ENCODE measurements around the gene AGMO.

Gene AGMO

DNA sequence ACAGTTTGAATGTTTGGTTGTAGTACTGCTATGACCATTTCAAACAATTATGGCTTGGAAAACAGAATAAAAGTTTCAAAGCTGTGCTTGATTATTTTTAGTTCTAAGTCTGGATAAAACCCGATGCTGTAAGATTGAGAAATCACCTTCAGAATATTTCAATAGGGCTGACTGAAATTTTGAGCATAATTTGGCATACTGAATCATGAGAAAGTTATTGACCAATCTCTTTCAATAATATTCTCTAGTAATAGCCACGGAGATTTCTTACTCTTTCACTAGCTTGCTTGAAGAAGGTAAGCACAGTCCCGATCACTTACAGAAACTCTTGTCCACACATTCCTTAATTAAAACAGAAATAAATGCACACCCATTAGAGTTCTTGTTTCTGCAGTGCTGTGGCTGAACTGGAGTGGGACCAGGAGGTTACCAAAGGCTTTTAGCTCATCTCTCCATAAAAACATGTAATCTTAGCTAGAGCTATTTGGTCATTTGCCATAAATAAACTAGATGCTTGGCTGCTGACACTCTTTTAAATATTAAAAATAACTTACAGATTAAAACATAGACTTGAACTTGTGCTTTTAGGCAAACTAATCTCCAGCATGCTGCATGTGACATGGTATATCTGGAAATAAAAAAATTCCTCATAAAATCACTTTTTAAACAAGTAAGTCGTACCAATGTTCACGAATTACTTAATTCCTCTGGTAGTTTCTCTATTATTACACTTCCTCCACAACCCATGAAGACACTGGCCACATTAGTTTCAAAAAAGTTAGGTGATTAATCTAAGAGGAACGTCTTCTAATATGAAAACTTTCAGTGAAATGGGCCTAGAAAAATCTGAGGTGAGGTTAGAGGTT is 97.8 kb downstream of the AGMO start:
- Histone ChIP-seq H3K4me1 (ENCODE audit: low read depth, poor library complexity, severe bottlenecking) (no peaks in the 10 kb centered on the region), H4K20me1 (ENCODE audit: insufficient read depth) (no peaks in the 10 kb centered on the region), H3K4me2 (no peak overlapping the region), H3K9ac (no peak overlapping the region), H3K36me3 (ENCODE audit: insufficient read depth) (no peaks in the 10 kb centered on the region), H3K4me3 (IDR thresholded peaks at IDR 0.05; ENCODE audit: insufficient read depth, low read depth, low read length) (no peak overlapping the region), H3K27me3 (ENCODE audit: insufficient read depth, low read depth) (no peaks in the 10 kb centered on the region), H3K27ac (no peak overlapping the region), H2AFZ (ENCODE audit: low read depth) (no peak overlapping the region), H3K79me2 (ENCODE audit: insufficient read depth, low read depth) (no peaks in the 10 kb centered on the region)
- TF ChIP-seq, protein P1, sequence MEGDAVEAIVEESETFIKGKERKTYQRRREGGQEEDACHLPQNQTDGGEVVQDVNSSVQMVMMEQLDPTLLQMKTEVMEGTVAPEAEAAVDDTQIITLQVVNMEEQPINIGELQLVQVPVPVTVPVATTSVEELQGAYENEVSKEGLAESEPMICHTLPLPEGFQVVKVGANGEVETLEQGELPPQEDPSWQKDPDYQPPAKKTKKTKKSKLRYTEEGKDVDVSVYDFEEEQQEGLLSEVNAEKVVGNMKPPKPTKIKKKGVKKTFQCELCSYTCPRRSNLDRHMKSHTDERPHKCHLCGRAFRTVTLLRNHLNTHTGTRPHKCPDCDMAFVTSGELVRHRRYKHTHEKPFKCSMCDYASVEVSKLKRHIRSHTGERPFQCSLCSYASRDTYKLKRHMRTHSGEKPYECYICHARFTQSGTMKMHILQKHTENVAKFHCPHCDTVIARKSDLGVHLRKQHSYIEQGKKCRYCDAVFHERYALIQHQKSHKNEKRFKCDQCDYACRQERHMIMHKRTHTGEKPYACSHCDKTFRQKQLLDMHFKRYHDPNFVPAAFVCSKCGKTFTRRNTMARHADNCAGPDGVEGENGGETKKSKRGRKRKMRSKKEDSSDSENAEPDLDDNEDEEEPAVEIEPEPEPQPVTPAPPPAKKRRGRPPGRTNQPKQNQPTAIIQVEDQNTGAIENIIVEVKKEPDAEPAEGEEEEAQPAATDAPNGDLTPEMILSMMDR (conservative IDR thresholded peaks at IDR 0.05; ENCODE audit: low read depth, low read length): no peak

- Histone ChIP-seq H2AFZ (ENCODE audit: low read depth) (no peak overlapping the region), H3K4me3 (IDR thresholded peaks at IDR 0.05; ENCODE audit: insufficient read depth, low read depth, low read length) (no peak overlapping the region), H3K4me1 (ENCODE audit: low read depth, poor library complexity, severe bottlenecking) (no peaks in the 10 kb centered on the region), H3K36me3 (ENCODE audit: insufficient read depth) (no peaks in the 10 kb centered on the region), H3K4me2 (no peak overlapping the region), H3K79me2 (ENCODE audit: insufficient read depth, low read depth) (no peaks in the 10 kb centered on the region), H3K27me3 (ENCODE audit: insufficient read depth, low read depth) (no peaks in the 10 kb centered on the region), H3K27ac (no peak overlapping the region), H3K9ac (no peak overlapping the region), H4K20me1 (ENCODE audit: insufficient read depth) (no peaks in the 10 kb centered on the region)
- TF ChIP-seq, protein P1 (conservative IDR thresholded peaks at IDR 0.05; ENCODE audit: low read depth, low read length): no peak
These were observed 99.0 kb downstream of the AGMO start for GRCh38 chr7:15462721-15463389.

- H3K79me2 ChIP-seq (ENCODE audit: insufficient read depth, low read depth): no peaks in the 10 kb centered on the region
- no peak overlapping the region for H3K27ac ChIP-seq
- TF ChIP-seq, protein P1 (conservative IDR thresholded peaks at IDR 0.05; ENCODE audit: low read depth, low read length): no peak
- no peak overlapping the region for H2AFZ ChIP-seq (ENCODE audit: low read depth)
- H3K9ac ChIP-seq: no peak overlapping the region
- H3K36me3 ChIP-seq (ENCODE audit: insufficient read depth): no peaks in the 10 kb centered on the region
- H3K4me1 ChIP-seq (ENCODE audit: low read depth, poor library complexity, severe bottlenecking): no peaks in the 10 kb centered on the region
- H3K27me3 ChIP-seq (ENCODE audit: insufficient read depth, low read depth): no peaks in the 10 kb centered on the region
- no peak overlapping the region for H3K4me2 ChIP-seq
- H3K4me3 ChIP-seq (IDR thresholded peaks at IDR 0.05; ENCODE audit: insufficient read depth, low read depth, low read length): no peak overlapping the region
- no peaks in the 10 kb centered on the region for H4K20me1 ChIP-seq (ENCODE audit: insufficient read depth)
These were observed 100.2 kb downstream of the AGMO start for GRCh38 chr7:15461576-15461975.

DNA sequence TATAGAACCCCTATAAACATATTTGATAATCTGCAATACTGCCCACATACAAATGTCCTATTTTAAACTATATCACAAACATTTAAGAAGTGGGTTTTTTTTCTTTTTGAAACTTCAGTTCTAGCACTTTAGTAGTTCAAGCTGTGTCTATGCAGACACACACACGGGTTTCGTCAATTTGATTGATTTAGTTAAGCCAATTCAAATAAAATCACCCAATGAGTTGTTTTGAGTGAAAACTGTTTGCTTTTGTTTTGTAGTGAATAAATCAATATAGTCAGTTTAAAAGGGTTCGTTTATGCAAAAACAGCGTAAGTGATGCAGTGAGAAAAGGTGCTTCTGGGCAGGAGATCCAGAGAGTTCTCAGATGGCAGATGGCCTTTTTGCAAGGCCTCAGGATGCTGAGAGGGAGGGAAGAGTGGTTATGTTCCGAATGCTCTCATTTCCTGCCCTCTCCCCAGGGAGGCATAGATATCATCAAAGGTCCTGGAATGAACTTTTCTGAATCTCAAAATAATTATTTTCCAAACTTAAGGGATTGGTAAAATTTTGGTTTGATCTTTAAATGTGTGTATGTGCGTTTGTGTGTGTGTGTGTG is 102.7 kb downstream of the AGMO start:
- no peak overlapping the region for H2AFZ ChIP-seq (ENCODE audit: low read depth)
- no peaks in the 10 kb centered on the region for H3K27me3 ChIP-seq (ENCODE audit: insufficient read depth, low read depth)
- TF ChIP-seq, protein P1 (conservative IDR thresholded peaks at IDR 0.05; ENCODE audit: low read depth, low read length): no peak
- no peak overlapping the region for H3K9ac ChIP-seq
- H3K79me2 ChIP-seq (ENCODE audit: insufficient read depth, low read depth): no peaks in the 10 kb centered on the region
- H4K20me1 ChIP-seq (ENCODE audit: insufficient read depth): no peaks in the 10 kb centered on the region
- no peak overlapping the region for H3K4me3 ChIP-seq (IDR thresholded peaks at IDR 0.05; ENCODE audit: insufficient read depth, low read depth, low read length)
- H3K4me1 ChIP-seq (ENCODE audit: low read depth, poor library complexity, severe bottlenecking): no peaks in the 10 kb centered on the region
- H3K27ac ChIP-seq: no peak overlapping the region
- no peak overlapping the region for H3K4me2 ChIP-seq
- no peaks in the 10 kb centered on the region for H3K36me3 ChIP-seq (ENCODE audit: insufficient read depth)
